Measurements from ENCODE around the gene PTPRE. TPM values are rescaled to one million over a fixed set of nuclear protein-coding genes. Genes with fewer than 3 reads are reported as not detected.

PTPRE gene
- total RNA-seq, 4 donors from 2014 or later = 17.4 to 23.0 (median 20.1) TPM

DNA sequence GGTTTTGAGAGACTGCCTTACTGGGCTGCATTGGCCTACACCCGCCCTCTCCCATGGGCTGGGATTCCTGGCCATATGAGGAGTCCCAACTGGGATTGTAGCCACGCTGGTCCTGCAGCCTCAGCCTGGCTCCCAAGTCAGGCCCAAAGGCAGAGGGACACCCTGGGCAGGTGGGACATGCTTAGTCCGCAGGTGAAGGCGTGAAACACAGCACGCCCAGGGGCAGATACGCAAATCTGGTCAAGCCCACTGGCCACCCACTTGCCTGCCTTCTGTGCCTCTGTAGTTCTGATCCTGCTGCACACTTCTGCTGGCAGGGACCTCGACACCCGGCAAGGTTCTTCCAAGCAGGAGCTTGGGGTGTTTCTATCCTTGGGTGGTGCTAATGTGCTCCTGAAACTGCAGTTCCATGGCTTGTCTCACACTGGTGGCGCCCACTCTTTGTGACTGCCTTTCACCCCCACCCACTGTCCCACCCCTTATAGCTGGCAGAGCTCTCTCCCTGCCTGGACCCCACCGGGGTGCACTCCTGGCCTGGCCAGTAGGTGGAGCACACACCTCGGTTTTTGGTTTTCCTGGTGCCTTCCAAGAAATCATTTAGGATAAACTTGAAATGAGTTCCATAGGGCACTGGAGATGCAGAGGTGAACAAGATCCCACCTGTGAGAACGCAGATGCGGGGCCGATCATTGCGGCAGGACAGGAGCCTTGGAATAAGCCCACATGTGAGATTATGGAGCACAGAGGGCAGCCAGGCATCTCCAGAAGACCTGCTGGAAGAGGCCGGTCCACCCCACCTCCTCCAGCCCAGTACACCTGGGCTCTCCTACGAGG lies 171.4 kb downstream of the PTPRE start:
- peak in 1 of 2 donors; percentile 80 for DNase-seq (ENCODE audit: low spot score in 2 of 2)
- 66 to 73% methylated on average over 17 of the region's 17 CpGs for WGBS, 2 donors
- TF ChIP-seq, protein P1, sequence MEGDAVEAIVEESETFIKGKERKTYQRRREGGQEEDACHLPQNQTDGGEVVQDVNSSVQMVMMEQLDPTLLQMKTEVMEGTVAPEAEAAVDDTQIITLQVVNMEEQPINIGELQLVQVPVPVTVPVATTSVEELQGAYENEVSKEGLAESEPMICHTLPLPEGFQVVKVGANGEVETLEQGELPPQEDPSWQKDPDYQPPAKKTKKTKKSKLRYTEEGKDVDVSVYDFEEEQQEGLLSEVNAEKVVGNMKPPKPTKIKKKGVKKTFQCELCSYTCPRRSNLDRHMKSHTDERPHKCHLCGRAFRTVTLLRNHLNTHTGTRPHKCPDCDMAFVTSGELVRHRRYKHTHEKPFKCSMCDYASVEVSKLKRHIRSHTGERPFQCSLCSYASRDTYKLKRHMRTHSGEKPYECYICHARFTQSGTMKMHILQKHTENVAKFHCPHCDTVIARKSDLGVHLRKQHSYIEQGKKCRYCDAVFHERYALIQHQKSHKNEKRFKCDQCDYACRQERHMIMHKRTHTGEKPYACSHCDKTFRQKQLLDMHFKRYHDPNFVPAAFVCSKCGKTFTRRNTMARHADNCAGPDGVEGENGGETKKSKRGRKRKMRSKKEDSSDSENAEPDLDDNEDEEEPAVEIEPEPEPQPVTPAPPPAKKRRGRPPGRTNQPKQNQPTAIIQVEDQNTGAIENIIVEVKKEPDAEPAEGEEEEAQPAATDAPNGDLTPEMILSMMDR (IDR thresholded peaks at IDR 0.05) = no peak
- no peak for TF ChIP-seq POLR2A (IDR thresholded peaks at IDR 0.05)
- no peak overlapping the region for H3K4me3 ChIP-seq (ENCODE audit: low read depth, poor library complexity, severe bottlenecking)
- intact Hi-C loops (cut with DNase I; ENCODE audit: low total_unique reads) = loop anchor here (10.0 kb wide), 1 partner anchor 76 kb away; no protein-coding TSS in a partner anchor

DNA sequence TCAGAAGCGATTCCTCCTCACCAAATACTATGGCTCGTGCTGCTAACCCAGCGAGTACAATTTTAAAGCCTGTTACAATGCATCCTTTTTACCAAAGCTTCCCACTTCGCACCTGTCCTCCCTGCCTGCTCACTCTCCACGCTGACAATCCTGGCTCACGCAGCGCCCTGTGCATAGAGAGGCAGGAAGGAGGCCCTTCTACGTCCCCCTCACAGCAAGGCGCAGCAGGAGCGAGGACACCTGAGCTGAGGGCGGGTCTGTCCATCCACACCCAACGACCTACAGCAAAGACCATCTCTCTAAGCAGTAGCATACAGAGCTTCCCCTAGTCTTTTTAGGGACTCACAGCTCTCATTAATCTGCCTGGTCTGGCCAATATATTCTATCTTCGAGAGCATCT lies 173.3 kb downstream of the PTPRE start:
- DNase-seq (ENCODE audit: low spot score in 2 of 2) = peak in 1 of 2 donors; percentile 60
- H3K4me3 ChIP-seq (ENCODE audit: low read depth, poor library complexity, severe bottlenecking) = no peak overlapping the region
- WGBS, 2 donors = 79 to 86% methylated on average over 13 of the region's 13 CpGs
- intact Hi-C loops (cut with DNase I; ENCODE audit: low total_unique reads) = no loop called here
- no peak for TF ChIP-seq POLR2A (IDR thresholded peaks at IDR 0.05)
- TF ChIP-seq, protein P1 (IDR thresholded peaks at IDR 0.05) = no peak

DNA sequence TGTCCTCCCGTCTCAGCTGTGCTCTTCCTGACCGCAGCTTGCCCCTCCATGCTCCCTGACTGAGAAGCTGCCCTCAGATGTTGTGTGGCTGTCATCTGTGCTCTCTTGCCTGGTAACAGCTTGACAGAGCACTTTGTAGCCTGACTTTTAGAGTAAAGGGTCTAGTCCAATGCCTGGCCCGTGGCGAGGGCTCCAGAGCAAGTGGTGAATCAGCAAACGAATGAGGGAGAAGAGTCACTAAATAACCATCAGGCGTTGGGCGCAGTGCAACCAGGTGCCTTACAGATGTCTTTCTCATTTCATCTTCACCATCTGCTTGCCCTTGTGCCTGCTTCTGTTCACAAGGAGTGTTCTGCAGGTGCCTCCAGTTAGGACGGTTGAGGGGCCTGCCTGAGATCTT lies 173.7 kb downstream of the PTPRE start:
- 87 to 89% methylated on average over 8 of the region's 8 CpGs for WGBS, 2 donors
- TF ChIP-seq, protein P1 (IDR thresholded peaks at IDR 0.05) = no peak
- TF ChIP-seq POLR2A (IDR thresholded peaks at IDR 0.05) = no peak
- H3K4me3 ChIP-seq (ENCODE audit: low read depth, poor library complexity, severe bottlenecking) = no peak overlapping the region
- DNase-seq (ENCODE audit: low spot score in 2 of 2) = peak in 1 of 2 donors; percentile 53
- intact Hi-C loops (cut with DNase I; ENCODE audit: low total_unique reads) = no loop called here

GRCh38 chr10:128081222-128081621 lies 174.3 kb downstream of the PTPRE start:
- intact Hi-C loops (cut with DNase I; ENCODE audit: low total_unique reads) = no loop called here
- no peak overlapping the region for H3K4me3 ChIP-seq (ENCODE audit: low read depth, poor library complexity, severe bottlenecking)
- WGBS, 2 donors = 84 to 89% methylated on average over 4 of the region's 4 CpGs
- no peak for TF ChIP-seq POLR2A (IDR thresholded peaks at IDR 0.05)
- TF ChIP-seq, protein P1 (IDR thresholded peaks at IDR 0.05) = no peak
- peak in 1 of 2 donors; percentile 42 for DNase-seq (ENCODE audit: low spot score in 2 of 2)

DNA sequence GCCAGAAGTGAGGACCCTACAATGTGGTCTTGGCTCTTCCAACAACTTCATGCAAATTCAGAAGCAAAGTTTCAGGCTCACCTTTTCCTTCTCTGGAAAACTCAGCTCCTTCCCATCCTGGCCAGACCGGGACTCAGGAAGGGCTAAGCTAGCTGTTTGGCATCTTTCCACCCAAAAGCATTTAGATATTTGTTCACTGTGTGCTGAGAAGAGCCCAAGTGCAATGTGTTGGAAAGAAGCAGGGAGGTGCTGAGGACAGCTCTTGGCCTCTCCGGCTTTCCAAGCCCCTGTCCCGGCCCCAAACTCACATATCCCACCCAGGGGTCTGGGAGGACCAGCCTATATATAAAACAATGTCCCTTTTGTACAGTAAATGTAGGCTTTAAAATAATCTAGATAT lies 174.8 kb downstream of the PTPRE start:
- H3K4me3 ChIP-seq (ENCODE audit: low read depth, poor library complexity, severe bottlenecking) = no peak overlapping the region
- TF ChIP-seq POLR2A (IDR thresholded peaks at IDR 0.05) = no peak
- TF ChIP-seq, protein P1 (IDR thresholded peaks at IDR 0.05) = no peak
- peak in 1 of 2 donors; percentile 45 for DNase-seq (ENCODE audit: low spot score in 2 of 2)
- 69 to 75% methylated on average over 3 of the region's 3 CpGs for WGBS, 2 donors
- intact Hi-C loops (cut with DNase I; ENCODE audit: low total_unique reads) = no loop called here

Measured in lower leg skin (tissue), 4 donors.